LoVo (cell line): Measurements from ENCODE around the gene UBN2.
"Not testable (repeated sequence)": the region's sequence is repeated elsewhere in the genome, so short reads cannot be mapped to it uniquely, and the experiment has no call there.

Source experiments
- DNase-seq: peaks from one replicate; pipeline ENCODE4 v3.0.0-alpha.2; 2016; ENCODE audit warnings: low spot score

Gene UBN2

GRCh38 chr7:139230774-139231512 is at the start of gene UBN2:
TSS of gene UBN2 (plus strand) at chr7:139231237. CDS start at chr7:139231485, 248 bp downstream.
- DNase-seq, result peak; percentile 99

GRCh38 chr7:139181404-139181803 is 49.6 kb upstream of the UBN2 start:
- DNase-seq, result no peak

GRCh38 chr7:139182363-139182762 is 48.7 kb upstream of the UBN2 start:
- no peak for DNase-seq

- no peak for DNase-seq
Observed at GRCh38 chr7:139183251-139183650, 47.8 kb upstream of the UBN2 start.

- no peak for DNase-seq
Observed at GRCh38 chr7:139183878-139184338, 47.1 kb upstream of the UBN2 start.

GRCh38 chr7:139186146-139186545 is 44.9 kb upstream of the UBN2 start:
- no peak for DNase-seq

- DNase-seq, result no peak
Observed at GRCh38 chr7:139189357-139189756, 41.7 kb upstream of the UBN2 start.

GRCh38 chr7:139192014-139192706 is 38.9 kb upstream of the UBN2 start:
- DNase-seq, result no peak

- DNase-seq, result no peak
Observed at GRCh38 chr7:139200382-139200781, 30.7 kb upstream of the UBN2 start.

GRCh38 chr7:139203992-139204391 is 27.0 kb upstream of the UBN2 start:
- DNase-seq, result no peak

GRCh38 chr7:139205843-139206242 is 25.2 kb upstream of the UBN2 start:
- no peak for DNase-seq

- no peak for DNase-seq
Observed at GRCh38 chr7:139212133-139212532, 18.9 kb upstream of the UBN2 start.

- not testable (repeated sequence) for DNase-seq
Observed at GRCh38 chr7:139213489-139213888, 17.5 kb upstream of the UBN2 start.

GRCh38 chr7:139218173-139218572 is 12.9 kb upstream of the UBN2 start:
- DNase-seq, result no peak

- DNase-seq, result no peak
Observed at GRCh38 chr7:139224219-139224618, 6.8 kb upstream of the UBN2 start.

GRCh38 chr7:139224836-139225235 is 6.2 kb upstream of the UBN2 start:
- DNase-seq, result not testable (repeated sequence)

- not testable (repeated sequence) for DNase-seq
Observed at GRCh38 chr7:139225286-139226157, 5.5 kb upstream of the UBN2 start.

GRCh38 chr7:139226158-139226515 is 4.9 kb upstream of the UBN2 start:
- DNase-seq, result not testable (repeated sequence)

GRCh38 chr7:139226988-139227488 is 4.0 kb upstream of the UBN2 start:
- DNase-seq, result not testable (repeated sequence)

GRCh38 chr7:139230023-139230422 is 1.0 kb upstream of the UBN2 start:
- no peak for DNase-seq

- no peak for DNase-seq
Observed at GRCh38 chr7:139230484-139230773, 608 bp upstream of the UBN2 start.
